HEK293T (cell line): ENCODE data around the gene MIDN.

ENCODE experiments used
- CTCF ChIA-PET: fragments of 350-600 bp; formaldehyde crosslinking; extraction: SDS; loops from one replicate; lab custom pipeline; 2021; ENCODE audit warnings: antibody characterized with exemption, inconsistent platforms; lab: Yijun Ruan, JAX
- POLR2A ChIA-PET: fragments of 350-600 bp; formaldehyde crosslinking; extraction: SDS; loops from one replicate; lab custom pipeline; 2020; ENCODE audit warnings: antibody characterized with exemption, inconsistent platforms; lab: Yijun Ruan, JAX
- DNase-seq: peaks from one replicate; pipeline ENCODE4 v3.0.0; 2012; ENCODE audit warnings: mixed read lengths; ENCODE audit errors: extremely low spot score
- BHLHE40 ChIP-seq: fragments of 450-650 bp; IDR thresholded peaks from 2 replicates; pipeline ENCODE4 v1.6.1; 2016; ENCODE audit warnings: mild to moderate bottlenecking, moderate library complexity, borderline replicate concordance
- CTBP1 ChIP-seq: fragments of 450-650 bp; IDR thresholded peaks from 2 replicates; pipeline ENCODE4 v1.6.1; 2016; ENCODE audit warnings: borderline replicate concordance
- ELF4 ChIP-seq: fragments of 450-650 bp; IDR thresholded peaks from 2 replicates; pipeline ENCODE4 v1.6.1; 2017; ENCODE audit warnings: antibody characterized with exemption
- FOXA1 ChIP-seq: fragments of 450-650 bp; IDR thresholded peaks from 2 replicates; pipeline ENCODE4 v1.6.1; 2016; ENCODE audit warnings: mild to moderate bottlenecking
- FOXK2 ChIP-seq: fragments of 450-650 bp; IDR thresholded peaks from 2 replicates; pipeline ENCODE4 v1.6.1; 2016; ENCODE audit warnings: mild to moderate bottlenecking
- FOXM1 ChIP-seq: fragments of 450-650 bp; IDR thresholded peaks from 2 replicates; pipeline ENCODE4 v1.6.1; 2017; ENCODE audit warnings: mild to moderate bottlenecking, borderline replicate concordance
- HDGF ChIP-seq: fragments of 450-650 bp; IDR thresholded peaks from 2 replicates; pipeline ENCODE4 v1.6.1; 2017; ENCODE audit warnings: antibody characterized with exemption, borderline replicate concordance
- L3MBTL2 ChIP-seq: fragments of 450-650 bp; conservative IDR thresholded peaks from 2 replicates; pipeline ENCODE4 v1.6.1; 2016; ENCODE audit warnings: mild to moderate bottlenecking
- LEF1 ChIP-seq: fragments of 450-650 bp; IDR thresholded peaks from 2 replicates; pipeline ENCODE4 v1.6.1; 2017; ENCODE audit warnings: mild to moderate bottlenecking, borderline replicate concordance
- NFRKB ChIP-seq: fragments of 450-650 bp; IDR thresholded peaks from 2 replicates; pipeline ENCODE4 v1.6.1; 2016; ENCODE audit warnings: mild to moderate bottlenecking, moderate library complexity
- SP1 ChIP-seq: fragments of 450-650 bp; IDR thresholded peaks from 2 replicates; pipeline ENCODE4 v1.6.1; 2017
- SUZ12 ChIP-seq: fragments of 450-650 bp; IDR thresholded peaks from 2 replicates; pipeline ENCODE4 v1.6.1; 2016; ENCODE audit warnings: mild to moderate bottlenecking
- TARDBP ChIP-seq: fragments of 450-650 bp; IDR thresholded peaks from 2 replicates; pipeline ENCODE4 v1.6.1; 2016
- ZNF384 ChIP-seq: fragments of 450-650 bp; IDR thresholded peaks from 2 replicates; pipeline ENCODE4 v1.6.1; 2016
- TF ChIP-seq, protein P1 (sequence below): fragments of 450-650 bp; IDR thresholded peaks from 2 replicates; pipeline ENCODE4 v1.6.1; 2016

Gene MIDN

DNA sequence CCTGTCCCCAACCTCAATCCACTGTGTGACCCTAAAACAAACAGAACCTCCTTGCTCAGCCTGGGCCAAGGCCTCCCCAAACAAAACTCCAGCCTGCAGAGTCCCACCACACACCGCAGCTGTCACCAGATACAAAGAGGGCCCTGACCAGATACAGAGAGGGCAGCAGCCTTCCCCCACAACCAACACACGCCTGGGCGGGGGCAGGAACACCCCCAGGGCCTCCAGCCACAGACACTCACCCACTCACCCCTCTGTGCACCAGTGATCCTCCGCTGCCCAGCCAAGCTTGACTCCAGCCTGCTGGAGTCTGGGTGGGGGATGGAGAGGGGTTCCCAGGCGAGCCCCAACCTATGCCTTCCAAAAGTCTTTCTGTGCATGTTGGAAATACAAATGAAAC lies 14.8 kb downstream of the MIDN start:
- CTCF ChIA-PET, result interaction anchor here (1.1 to 7.3 kb wide), 2 partner anchors 10 to 18 kb away, joined by 6 to 149 read pairs; no protein-coding TSS in a partner anchor
- no peak for DNase-seq
- TF ChIP-seq, protein P1, sequence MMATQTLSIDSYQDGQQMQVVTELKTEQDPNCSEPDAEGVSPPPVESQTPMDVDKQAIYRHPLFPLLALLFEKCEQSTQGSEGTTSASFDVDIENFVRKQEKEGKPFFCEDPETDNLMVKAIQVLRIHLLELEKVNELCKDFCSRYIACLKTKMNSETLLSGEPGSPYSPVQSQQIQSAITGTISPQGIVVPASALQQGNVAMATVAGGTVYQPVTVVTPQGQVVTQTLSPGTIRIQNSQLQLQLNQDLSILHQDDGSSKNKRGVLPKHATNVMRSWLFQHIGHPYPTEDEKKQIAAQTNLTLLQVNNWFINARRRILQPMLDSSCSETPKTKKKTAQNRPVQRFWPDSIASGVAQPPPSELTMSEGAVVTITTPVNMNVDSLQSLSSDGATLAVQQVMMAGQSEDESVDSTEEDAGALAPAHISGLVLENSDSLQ, result no peak
- POLR2A ChIA-PET, result interaction anchor here (1.0 to 6.9 kb wide), 2 partner anchors 15 to 21 kb away, joined by 3 to 375 read pairs; partner anchors contain the start of genes ATP5F1D and CBARP

DNA sequence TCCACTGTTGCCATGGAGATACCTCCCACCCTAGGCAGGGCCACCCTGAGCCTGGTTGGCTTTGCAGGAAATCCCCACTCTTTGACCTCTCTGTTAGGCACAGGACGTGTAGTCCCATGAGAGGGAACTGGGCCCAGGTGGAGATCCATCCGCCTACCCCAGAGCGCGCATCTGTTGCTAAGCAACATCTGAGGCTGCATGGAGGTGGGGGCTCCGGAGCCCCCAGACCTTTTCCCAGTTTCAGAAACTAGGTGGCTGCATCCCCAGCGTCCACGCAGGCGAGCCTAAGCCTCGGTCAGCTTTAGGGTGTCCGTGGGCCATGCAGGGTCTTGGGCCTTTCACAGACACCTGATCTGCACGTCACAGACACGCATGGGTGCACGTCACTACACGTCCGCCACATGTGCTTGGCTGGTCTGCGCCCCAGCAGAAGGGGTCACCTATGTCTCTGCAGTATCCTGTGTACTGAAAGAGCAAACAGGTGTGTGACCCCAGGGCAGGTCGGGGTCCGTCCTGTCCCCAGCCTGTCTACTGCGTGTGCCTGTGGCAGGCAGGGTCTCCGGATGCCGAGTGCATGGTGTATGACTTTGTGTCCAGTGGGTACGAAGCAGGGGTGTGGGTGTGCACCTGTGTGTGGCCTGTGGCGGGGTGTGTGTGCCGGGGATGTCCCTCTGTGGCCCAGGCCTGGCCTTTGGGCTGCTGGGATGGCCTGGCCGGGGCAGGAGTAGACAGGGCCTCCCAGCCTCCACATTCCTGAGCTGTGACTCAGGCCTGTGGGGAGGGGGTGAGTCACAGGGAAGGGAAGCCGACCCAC lies 16.6 kb downstream of the MIDN start:
- TF ChIP-seq CTBP1, result no peak
- no peak for TF ChIP-seq ELF4
- TF ChIP-seq, protein P1, result no peak
- TF ChIP-seq ZNF384, result no peak
- no peak for TF ChIP-seq L3MBTL2
- TF ChIP-seq NFRKB, result no peak
- TF ChIP-seq TARDBP, result no peak
- no peak for TF ChIP-seq HDGF
- DNase-seq, result no peak
- POLR2A ChIA-PET, result interaction anchor here (0.6 to 6.9 kb wide), 4 partner anchors 8 to 22 kb away, joined by 3 to 375 read pairs (median 10); partner anchors contain the start of genes ATP5F1D and CBARP
- CTCF ChIA-PET, result interaction anchor here (1.3 to 7.3 kb wide), 4 partner anchors 10 to 24 kb away, joined by 3 to 149 read pairs (median 15); partner anchors contain the start of genes ATP5F1D and FAM174C

DNA sequence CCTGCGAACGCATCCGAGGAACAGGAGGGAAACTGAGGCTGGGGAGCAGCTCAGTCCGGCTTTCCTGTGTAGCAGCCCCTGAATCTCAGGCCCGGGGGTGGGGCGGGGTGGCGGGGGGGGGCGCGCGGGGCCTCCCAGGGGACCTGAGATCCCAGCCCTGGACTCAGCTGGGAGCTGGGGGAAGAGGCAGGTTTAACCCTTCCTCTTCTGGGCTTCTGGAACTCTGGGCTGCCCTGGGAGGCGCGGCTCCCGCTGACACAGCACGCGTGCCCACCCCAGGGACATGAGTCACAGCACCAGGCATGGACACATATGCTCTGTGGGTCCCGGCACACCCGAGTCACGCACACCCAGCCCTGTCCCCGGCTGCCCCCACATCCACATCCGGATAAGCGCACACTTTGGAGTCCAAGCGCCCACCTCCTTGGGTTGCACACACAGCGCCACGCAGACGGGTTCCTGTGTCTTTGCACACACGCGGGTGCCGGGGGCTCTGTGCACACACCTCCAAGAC lies 17.3 kb downstream of the MIDN start:
- POLR2A ChIA-PET, result interaction anchor here (0.6 to 6.9 kb wide), 5 partner anchors 8 to 23 kb away, joined by 3 to 375 read pairs (median 5); partner anchors contain the start of genes ATP5F1D and CBARP
- no peak for TF ChIP-seq LEF1
- TF ChIP-seq HDGF, result peak; percentile 58; the same call in 1 of the 2 replicates
- CTCF ChIA-PET, result interaction anchor here (1.3 to 7.3 kb wide), 4 partner anchors 10 to 24 kb away, joined by 3 to 149 read pairs (median 15); partner anchors contain the start of genes ATP5F1D and FAM174C
- DNase-seq, result no peak

DNA sequence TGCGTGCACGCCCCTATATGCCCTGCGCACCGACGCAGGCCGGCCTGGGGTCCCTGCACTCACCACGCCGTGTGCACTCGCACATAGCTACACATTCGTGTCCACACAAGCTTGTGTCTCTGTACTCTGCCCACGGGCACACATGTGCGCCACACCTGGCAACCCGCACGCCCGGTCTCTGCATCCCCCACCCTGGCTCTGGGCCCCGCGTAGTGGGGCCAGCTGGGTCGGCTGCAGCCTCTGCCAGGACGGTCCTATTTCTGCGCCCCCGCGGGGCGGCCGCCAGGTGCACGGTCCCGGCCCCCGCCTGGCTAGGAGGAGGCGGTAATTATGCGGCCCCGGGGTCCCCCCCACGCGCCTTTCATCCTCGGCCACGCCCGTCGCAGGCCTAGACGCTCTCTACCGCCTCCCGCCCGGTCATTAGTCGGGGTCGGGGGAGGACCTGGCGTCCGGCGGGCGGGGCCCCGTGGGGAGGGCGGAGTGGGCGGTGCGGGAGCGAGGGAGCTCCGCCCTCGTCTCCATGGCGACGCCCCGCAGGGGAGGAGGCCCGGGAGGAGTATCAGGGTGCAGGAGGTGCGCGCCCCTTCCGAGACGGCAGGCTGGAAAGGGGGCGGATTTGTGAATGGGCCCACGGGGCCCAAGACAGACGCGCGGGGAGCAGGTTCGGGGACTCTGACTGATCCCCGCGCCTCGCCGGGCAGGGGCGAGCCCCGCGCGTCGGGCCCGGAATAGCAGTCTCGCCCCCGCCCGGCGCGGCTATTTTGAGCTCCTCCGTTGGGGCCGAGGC lies 17.9 kb downstream of the MIDN start:
- ChIA-PET POLR2A (interaction anchor here (0.6 to 6.9 kb wide), 7 partner anchors 9 to 24 kb away, joined by 3 to 375 read pairs (median 5); partner anchors contain the start of genes ATP5F1D, CBARP and FAM174C), CTCF (interaction anchor here (0.6 to 7.3 kb wide), 9 partner anchors 9 to 67 kb away, joined by 3 to 149 read pairs (median 5); partner anchors contain the start of genes ATP5F1D and FAM174C)
- DNase-seq, result peak; percentile 66
- TF ChIP-seq SP1, result no peak
- 0 out of 2 replicates have a peak, but pooled peaks have one; percentile 0 for TF ChIP-seq HDGF
- no peak for TF ChIP-seq FOXK2
- no peak for TF ChIP-seq TARDBP
- TF ChIP-seq, protein P1, result no peak

DNA sequence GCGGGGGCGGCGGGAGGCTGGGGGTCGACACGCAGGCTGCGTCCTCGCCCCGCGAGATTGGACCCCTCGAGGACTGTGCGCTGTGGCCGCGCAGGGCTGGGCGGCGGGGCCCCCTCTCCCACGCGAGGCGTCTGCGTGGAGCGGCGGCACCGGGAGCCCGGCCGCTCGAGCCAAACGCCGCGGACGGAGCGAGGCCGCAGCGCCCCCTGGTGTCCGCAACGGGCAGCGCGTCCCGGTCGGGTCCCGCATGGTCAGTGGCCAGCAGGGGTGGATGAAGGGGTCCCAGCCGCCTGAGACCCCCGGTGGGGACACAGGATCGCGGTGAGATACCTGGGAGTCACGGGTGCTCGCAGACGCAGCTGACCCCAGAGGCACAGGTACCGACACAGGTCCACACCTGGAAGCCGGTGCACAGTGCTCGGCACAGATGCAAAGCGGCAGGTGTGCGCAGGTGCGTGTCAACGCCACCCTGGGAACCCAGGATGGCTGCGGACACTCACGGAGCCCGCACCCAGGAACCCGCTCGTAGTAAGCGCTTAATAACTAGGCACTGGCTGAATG lies 18.6 kb downstream of the MIDN start:
- TF ChIP-seq FOXA1 (no peak), LEF1 (no peak), BHLHE40 (no peak), FOXM1 (peak; percentile 41; the same call in 1 of the 2 replicates), SUZ12 (no peak), L3MBTL2 (no peak), FOXK2 (no peak), TARDBP (peak; percentile 71; the same call in 1 of the 2 replicates)
- DNase-seq, result peak; percentile 63
- CTCF ChIA-PET, result interaction anchor here (0.6 to 7.3 kb wide), 8 partner anchors 10 to 66 kb away, joined by 3 to 149 read pairs (median 6); partner anchors contain the start of gene ATP5F1D
- POLR2A ChIA-PET, result interaction anchor here (1.0 to 6.9 kb wide), 6 partner anchors 8 to 24 kb away, joined by 3 to 375 read pairs (median 6); partner anchors contain the start of genes ATP5F1D, CBARP and FAM174C
